ENCODE measurements around the gene PRPH. TPM values are rescaled to one million over a fixed set of nuclear protein-coding genes. Genes with fewer than 3 reads are reported as not detected.

The PRPH gene
- total RNA-seq, 1 experiment from 2014 or later = 1.4 TPM

DNA sequence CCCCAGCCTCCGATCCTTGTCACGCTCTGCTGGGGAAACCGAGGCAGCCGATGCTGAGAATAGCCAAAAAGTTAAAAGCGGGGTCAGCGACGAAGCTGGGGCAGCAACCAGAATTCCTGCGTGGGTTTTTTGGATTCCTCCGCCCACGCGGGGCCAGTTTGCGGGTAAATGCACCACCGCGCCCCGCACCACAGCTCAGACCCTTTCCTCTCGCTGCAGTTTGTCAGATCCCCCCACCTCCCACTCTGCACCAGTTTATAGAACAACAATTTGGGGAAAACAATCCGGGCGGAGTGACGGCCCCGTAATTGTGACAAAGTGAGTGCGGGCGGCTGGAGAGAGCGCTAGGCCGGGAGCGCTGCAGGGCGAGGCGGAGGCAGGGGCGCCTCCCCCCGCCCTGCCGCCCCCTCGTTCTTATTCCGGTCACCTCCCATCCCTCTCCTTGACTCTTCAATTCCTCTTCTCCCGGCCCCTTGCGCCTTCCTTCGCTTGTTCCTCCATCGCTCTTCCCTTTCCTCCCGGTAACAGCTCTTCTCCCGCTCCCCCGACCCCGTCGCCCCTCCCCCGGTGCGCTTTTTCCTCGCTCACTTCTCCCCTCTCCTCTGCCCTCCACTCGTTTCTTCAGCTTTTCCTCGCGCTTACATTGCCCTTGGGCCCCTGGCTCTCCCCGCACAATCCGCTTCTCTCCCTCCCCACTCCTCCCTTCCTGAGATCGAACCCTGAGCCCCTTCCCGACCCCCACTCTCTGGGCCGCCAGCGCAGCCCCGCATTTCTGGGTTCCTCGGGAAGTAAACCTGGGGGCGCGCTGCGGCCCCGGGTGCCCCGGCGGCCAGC, 51.1 kb downstream of the PRPH start:
- Mint-ChIP-seq H3K27me3 (ENCODE audit: insufficient read depth, unreplicated experiment) (peaks cover 29% of the 10 kb centered on the region), H3K9me3 (ENCODE audit: unreplicated experiment) (no peaks in the 10 kb centered on the region), H3K36me3 (ENCODE audit: insufficient read depth, unreplicated experiment) (no peaks in the 10 kb centered on the region), H3K27ac (ENCODE audit: low read depth, unreplicated experiment) (no peak overlapping the region), H3K4me3 (ENCODE audit: unreplicated experiment) (peak overlapping the region; percentile 68), H3K4me1 (ENCODE audit: insufficient read depth, unreplicated experiment) (peaks cover 9% of the 10 kb centered on the region)
- DNase-seq (ENCODE audit: unreplicated experiment) = no peak
- intact Hi-C loops (cut with micrococcal nuclease) = no loop called here
- ChIA-PET CTCF (interaction anchor here (0.5 to 14.4 kb wide), 11 partner anchors 8 to 265 kb away, joined by 3 to 251 read pairs (median 9); partner anchors contain the start of gene PRPH), POLR2A (interaction anchor here (0.9 to 2.6 kb wide), 6 partner anchors 16 to 80 kb away, joined by 3 to 14 read pairs (median 4); partner anchors contain the start of genes SPATS2, TROAP and TUBA1C)
- no TSS peak for BruUV-seq (replicated peaks)
- TF ChIP-seq, protein P1, sequence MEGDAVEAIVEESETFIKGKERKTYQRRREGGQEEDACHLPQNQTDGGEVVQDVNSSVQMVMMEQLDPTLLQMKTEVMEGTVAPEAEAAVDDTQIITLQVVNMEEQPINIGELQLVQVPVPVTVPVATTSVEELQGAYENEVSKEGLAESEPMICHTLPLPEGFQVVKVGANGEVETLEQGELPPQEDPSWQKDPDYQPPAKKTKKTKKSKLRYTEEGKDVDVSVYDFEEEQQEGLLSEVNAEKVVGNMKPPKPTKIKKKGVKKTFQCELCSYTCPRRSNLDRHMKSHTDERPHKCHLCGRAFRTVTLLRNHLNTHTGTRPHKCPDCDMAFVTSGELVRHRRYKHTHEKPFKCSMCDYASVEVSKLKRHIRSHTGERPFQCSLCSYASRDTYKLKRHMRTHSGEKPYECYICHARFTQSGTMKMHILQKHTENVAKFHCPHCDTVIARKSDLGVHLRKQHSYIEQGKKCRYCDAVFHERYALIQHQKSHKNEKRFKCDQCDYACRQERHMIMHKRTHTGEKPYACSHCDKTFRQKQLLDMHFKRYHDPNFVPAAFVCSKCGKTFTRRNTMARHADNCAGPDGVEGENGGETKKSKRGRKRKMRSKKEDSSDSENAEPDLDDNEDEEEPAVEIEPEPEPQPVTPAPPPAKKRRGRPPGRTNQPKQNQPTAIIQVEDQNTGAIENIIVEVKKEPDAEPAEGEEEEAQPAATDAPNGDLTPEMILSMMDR (IDR thresholded peaks at IDR 0.05; ENCODE audit: unreplicated experiment) = no peak

GRCh38 chr12:49346659-49347310, 51.8 kb downstream of the PRPH start, which contains the start of gene DNAJC22:
TSS of gene DNAJC22 (plus strand) at chr12:49346888. CDS start at chr12:49348873, 1,985 bp downstream.
- Mint-ChIP-seq H3K27me3 (ENCODE audit: insufficient read depth, unreplicated experiment) (peaks cover 29% of the 10 kb centered on the region), H3K4me1 (ENCODE audit: insufficient read depth, unreplicated experiment) (peaks cover 9% of the 10 kb centered on the region)

GRCh38 chr12:49347311-49348193, 52.6 kb downstream of the PRPH start:
- ChIA-PET POLR2A (interaction anchor here (0.6 to 2.6 kb wide), 11 partner anchors 9 to 220 kb away, joined by 3 to 14 read pairs (median 3); partner anchors contain the start of genes SPATS2, TROAP and TUBA1C), CTCF (interaction anchor here (0.5 to 14.4 kb wide), 31 partner anchors 9 to 433 kb away, joined by 3 to 251 read pairs (median 4); partner anchors contain the start of genes C1QL4, PRPH, SPATS2 and TROAP)
- no TSS peak for BruUV-seq (replicated peaks)
- Mint-ChIP-seq H3K4me3 (ENCODE audit: unreplicated experiment) (peak overlapping the region; percentile 68), H3K4me1 (ENCODE audit: insufficient read depth, unreplicated experiment) (peaks cover 9% of the 10 kb centered on the region), H3K9me3 (ENCODE audit: unreplicated experiment) (no peaks in the 10 kb centered on the region), H3K27ac (ENCODE audit: low read depth, unreplicated experiment) (no peak overlapping the region), H3K36me3 (ENCODE audit: insufficient read depth, unreplicated experiment) (no peaks in the 10 kb centered on the region), H3K27me3 (ENCODE audit: insufficient read depth, unreplicated experiment) (peaks cover 29% of the 10 kb centered on the region)
- intact Hi-C loops (cut with micrococcal nuclease) = no loop called here
- TF ChIP-seq, protein P1 (IDR thresholded peaks at IDR 0.05; ENCODE audit: unreplicated experiment) = peak; percentile 95
- DNase-seq (ENCODE audit: unreplicated experiment) = peak; percentile 87

More at GRCh38 chr12:49346659-49347310, 51.8 kb downstream of the PRPH start, which contains the start of gene DNAJC22:
- TF ChIP-seq, protein P1 (IDR thresholded peaks at IDR 0.05; ENCODE audit: unreplicated experiment) = no peak
- Mint-ChIP-seq H3K36me3 (ENCODE audit: insufficient read depth, unreplicated experiment) (no peaks in the 10 kb centered on the region), H3K4me3 (ENCODE audit: unreplicated experiment) (peak within 1 kb of the TSS; percentile 68), H3K27ac (ENCODE audit: low read depth, unreplicated experiment) (no peak within 1 kb of the TSS), H3K9me3 (ENCODE audit: unreplicated experiment) (no peaks in the 10 kb centered on the region)
- no TSS peak for BruUV-seq (replicated peaks)
- intact Hi-C loops (cut with micrococcal nuclease) = no loop called here
- ChIA-PET CTCF (interaction anchor here (0.5 to 14.4 kb wide), 22 partner anchors 8 to 264 kb away, joined by 3 to 251 read pairs (median 4); partner anchors contain the start of genes C1QL4 and PRPH), POLR2A (interaction anchor here (0.6 to 2.6 kb wide), 12 partner anchors 8 to 221 kb away, joined by 3 to 14 read pairs (median 4); partner anchors contain the start of genes SPATS2, TROAP and TUBA1C)
- peak; percentile 33 for DNase-seq (ENCODE audit: unreplicated experiment)

Other genes with a start within 250 kb of the PRPH start
- 76.9 and 92.5 TPM in 2 replicates for gene KMT2D, start 234.4 kb upstream of the PRPH start, total RNA-seq (2022)
- 0.35 and 0.93 TPM in 2 replicates for gene RHEBL1, start 225.2 kb upstream of the PRPH start, total RNA-seq (2022)
- gene DHH, start 200.3 kb upstream of the PRPH start, total RNA-seq (2022) = not detected in 2 replicates
- 27.8 and 35.7 TPM in 2 replicates for gene LMBR1L, start 184.3 kb upstream of the PRPH start, total RNA-seq (2022)
- 282 and 369 TPM in 2 replicates for gene TUBA1B, start 163.8 kb upstream of the PRPH start, total RNA-seq (2022)
- gene TUBA1A, start 106.1 kb upstream of the PRPH start, total RNA-seq (2022) = 9.8 and 10.4 TPM in 2 replicates
- 253 and 303 TPM in 2 replicates for gene TUBA1C, start 30.1 kb upstream of the PRPH start, total RNA-seq (2022)
- gene TROAP, start 28.1 kb downstream of the PRPH start, total RNA-seq (2022) = 30.8 and 41.9 TPM in 2 replicates
- gene C1QL4, start 42.0 kb downstream of the PRPH start, total RNA-seq (2022) = 0.20 TPM in 1 of 2 replicates, not detected in the other
- gene DNAJC22, start 51.7 kb downstream of the PRPH start, total RNA-seq (2022) = 0.25 and 0.33 TPM in 2 replicates
- 21.0 and 26.0 TPM in 2 replicates for gene SPATS2, start 72.3 kb downstream of the PRPH start, total RNA-seq (2022)
- gene KCNH3, start 243.9 kb downstream of the PRPH start, total RNA-seq (2022) = not detected in 2 replicates